Measurements from ENCODE around the gene DYRK4. TPM values are rescaled to one million over a fixed set of nuclear protein-coding genes. Genes with fewer than 3 reads are reported as not detected.

The DYRK4 gene
- total RNA-seq, 1 donor from 2014 or later = 20.5 TPM

DNA sequence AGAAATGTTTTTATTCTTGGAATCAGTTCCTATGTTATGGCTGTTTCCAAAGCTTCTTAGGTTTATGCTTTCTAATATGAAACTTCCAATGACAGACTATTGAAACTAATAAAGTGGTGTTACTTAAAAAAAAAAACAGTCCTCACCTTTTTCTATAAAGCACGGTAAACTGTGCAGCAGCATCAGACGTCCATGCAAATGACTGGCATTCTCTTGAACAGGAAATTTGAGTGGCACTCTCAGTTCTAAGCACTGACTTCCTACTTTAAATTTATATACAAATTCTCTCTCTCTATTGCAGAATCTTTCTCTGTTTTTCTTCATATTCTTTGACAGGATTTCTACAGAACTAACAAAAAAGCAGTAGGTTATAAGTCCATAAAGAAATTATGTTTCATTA is 26.1 kb upstream of the DYRK4 start:
- Histone ChIP-seq H3K9ac (no peak overlapping the region), H3K4me2 (no peak overlapping the region), H3K4me1 (peaks cover 20% of the 10 kb centered on the region), H3F3A (ENCODE audit: low read depth) (peaks cover 14% of the 10 kb centered on the region), H3K4me3 (no peak overlapping the region), H3K9me3 (ENCODE audit: low read depth) (no peaks in the 10 kb centered on the region), H2AFZ (replicated peaks) (no peak overlapping the region), H3K79me2 (ENCODE audit: low read depth) (peaks cover 37% of the 10 kb centered on the region), H4K20me1 (ENCODE audit: low read depth) (no peaks in the 10 kb centered on the region), H3K36me3 (peaks cover under 1% of the 10 kb centered on the region), H3K27me3 (no peaks in the 10 kb centered on the region), H3K27ac (no peak overlapping the region)
- TF ChIP-seq, protein P1, sequence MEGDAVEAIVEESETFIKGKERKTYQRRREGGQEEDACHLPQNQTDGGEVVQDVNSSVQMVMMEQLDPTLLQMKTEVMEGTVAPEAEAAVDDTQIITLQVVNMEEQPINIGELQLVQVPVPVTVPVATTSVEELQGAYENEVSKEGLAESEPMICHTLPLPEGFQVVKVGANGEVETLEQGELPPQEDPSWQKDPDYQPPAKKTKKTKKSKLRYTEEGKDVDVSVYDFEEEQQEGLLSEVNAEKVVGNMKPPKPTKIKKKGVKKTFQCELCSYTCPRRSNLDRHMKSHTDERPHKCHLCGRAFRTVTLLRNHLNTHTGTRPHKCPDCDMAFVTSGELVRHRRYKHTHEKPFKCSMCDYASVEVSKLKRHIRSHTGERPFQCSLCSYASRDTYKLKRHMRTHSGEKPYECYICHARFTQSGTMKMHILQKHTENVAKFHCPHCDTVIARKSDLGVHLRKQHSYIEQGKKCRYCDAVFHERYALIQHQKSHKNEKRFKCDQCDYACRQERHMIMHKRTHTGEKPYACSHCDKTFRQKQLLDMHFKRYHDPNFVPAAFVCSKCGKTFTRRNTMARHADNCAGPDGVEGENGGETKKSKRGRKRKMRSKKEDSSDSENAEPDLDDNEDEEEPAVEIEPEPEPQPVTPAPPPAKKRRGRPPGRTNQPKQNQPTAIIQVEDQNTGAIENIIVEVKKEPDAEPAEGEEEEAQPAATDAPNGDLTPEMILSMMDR (IDR thresholded peaks at IDR 0.05) = no peak
- no peaks in the 10 kb centered on the region for H3K9me3 Mint-ChIP-seq
- no peaks in the 10 kb centered on the region for H3K36me3 Mint-ChIP-seq
- H3K27me3 Mint-ChIP-seq (ENCODE audit: insufficient read depth, low read depth) = peaks cover 2% of the 10 kb centered on the region
- peaks cover 21% of the 10 kb centered on the region for H3K4me1 Mint-ChIP-seq
- no peak overlapping the region for H3K4me3 Mint-ChIP-seq
- no peak overlapping the region for H3K27ac Mint-ChIP-seq
- no peak for DNase-seq (ENCODE audit: low spot score)

DNA sequence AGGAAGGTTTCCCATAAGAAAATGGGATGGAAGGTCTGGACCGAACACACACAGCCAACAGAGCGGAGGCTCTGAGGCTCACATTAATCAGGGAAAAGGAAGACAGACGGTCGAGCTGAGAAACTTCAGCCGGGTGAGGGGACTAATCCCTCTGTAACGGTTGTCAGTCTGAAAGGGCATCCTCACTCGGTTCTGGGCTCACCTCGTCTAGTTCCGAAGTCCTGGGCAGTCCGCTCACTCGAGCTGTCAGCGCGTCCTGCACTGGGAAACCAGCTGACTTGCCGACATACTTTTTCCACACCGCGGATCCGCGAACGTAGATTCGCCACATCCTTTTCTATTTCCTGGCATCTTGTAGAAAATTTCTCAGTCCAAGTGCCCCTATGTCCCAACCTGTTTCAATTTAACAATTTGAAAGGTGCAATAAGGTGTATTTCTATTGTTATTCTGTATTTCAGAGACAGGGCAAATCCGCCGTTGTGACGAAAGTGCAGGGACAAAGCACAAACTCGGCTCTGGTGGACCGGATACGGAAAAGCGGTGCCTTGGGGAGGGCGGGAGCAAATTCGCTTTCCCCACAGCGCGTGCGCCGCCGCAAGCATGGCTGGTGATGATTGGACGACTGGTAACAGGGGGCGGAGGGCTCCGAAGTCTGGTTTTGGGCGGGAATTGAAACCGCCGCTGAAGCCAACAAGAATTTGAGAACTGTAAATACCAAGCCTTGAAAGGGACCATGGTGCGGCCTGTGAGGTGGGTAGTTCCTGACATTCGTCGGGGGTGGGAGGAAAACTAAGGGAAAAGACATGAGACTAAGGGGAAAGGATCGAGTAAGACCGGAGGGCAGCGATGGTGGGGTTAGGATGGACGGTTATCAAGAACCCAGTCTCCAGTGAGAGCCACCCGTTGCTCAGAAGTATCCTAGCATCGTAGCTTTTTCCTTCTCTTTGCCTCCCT is 23.5 kb upstream of the DYRK4 start, which contains the start of gene RAD51AP1:
Gene RAD51AP1, plus strand, starts transcription at position 684 of the 954 bp plus-strand sequence. Its CDS starts 50 bp downstream, at position 734.
- TF ChIP-seq EZH2phosphoT487 (IDR thresholded peaks at IDR 0.05) (no peak), EZH2 (IDR thresholded peaks at IDR 0.05) (no peak)
- TF ChIP-seq, protein P1 (IDR thresholded peaks at IDR 0.05) = no peak
- Mint-ChIP-seq H3K4me3 (peak within 1 kb of the TSS; percentile 98), H3K36me3 (no peaks in the 10 kb centered on the region), H3K27ac (peak within 1 kb of the TSS; percentile 98), H3K4me1 (peaks cover 21% of the 10 kb centered on the region), H3K27me3 (ENCODE audit: insufficient read depth, low read depth) (peaks cover 2% of the 10 kb centered on the region), H3K9me3 (no peaks in the 10 kb centered on the region)
- H3K27ac ChIP-seq = peak within 1 kb of the TSS; percentile 94
- H3K4me2 ChIP-seq = peak within 1 kb of the TSS; percentile 99
- no peaks in the 10 kb centered on the region for H4K20me1 ChIP-seq (ENCODE audit: low read depth)
- H3K9me3 ChIP-seq (ENCODE audit: low read depth) = no peaks in the 10 kb centered on the region
- peak within 1 kb of the TSS; percentile 100 for H3K9ac ChIP-seq
- H3K79me2 ChIP-seq (ENCODE audit: low read depth) = peaks cover 55% of the 10 kb centered on the region
- peak within 1 kb of the TSS; percentile 79 for H3K4me3 ChIP-seq
- peaks cover 24% of the 10 kb centered on the region for H3K4me1 ChIP-seq
- peaks cover 13% of the 10 kb centered on the region for H3K36me3 ChIP-seq
- no peaks in the 10 kb centered on the region for H3K27me3 ChIP-seq
- H2AFZ ChIP-seq (replicated peaks) = peak within 1 kb of the TSS; percentile 96
- H3F3A ChIP-seq (ENCODE audit: low read depth) = peaks cover 22% of the 10 kb centered on the region
- DNase-seq (ENCODE audit: low spot score) = peak; percentile 98

DNA sequence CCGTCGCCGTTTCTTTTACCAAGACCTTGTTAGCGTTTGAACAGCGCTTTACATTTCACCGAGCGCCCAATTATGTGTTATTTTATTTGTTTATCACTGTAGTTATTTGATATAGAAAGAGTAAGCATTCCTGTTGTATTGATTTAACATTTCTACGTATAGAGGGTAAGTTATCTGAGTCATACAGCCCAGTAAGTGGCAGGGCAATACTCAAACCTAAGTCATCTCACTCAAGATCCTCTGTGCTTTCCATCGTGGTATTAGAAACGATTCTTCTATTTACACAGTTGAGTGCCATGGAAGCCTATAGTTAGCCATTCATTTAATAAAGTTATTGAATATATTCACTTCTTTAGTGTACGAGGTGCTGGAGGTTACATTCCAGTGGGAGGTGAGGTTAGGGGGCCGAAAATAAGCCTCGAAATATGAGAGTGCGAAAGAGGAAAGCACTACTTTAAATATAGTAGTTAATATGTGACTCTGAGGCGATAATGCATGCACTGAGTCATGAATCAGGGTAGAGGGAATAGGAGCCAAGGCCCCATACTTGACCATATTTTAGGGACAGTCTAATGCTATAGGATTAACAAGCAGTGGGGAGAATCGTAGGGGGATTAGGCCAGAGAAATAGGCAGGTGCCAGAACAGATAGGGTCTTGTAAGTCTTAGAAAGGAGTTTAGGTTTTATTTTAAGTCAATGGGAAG is 22.7 kb upstream of the DYRK4 start:
- Histone ChIP-seq H3K27ac (peak overlapping the region; percentile 16), H4K20me1 (ENCODE audit: low read depth) (no peaks in the 10 kb centered on the region), H3K4me1 (peaks cover 24% of the 10 kb centered on the region), H3K4me2 (peak overlapping the region; percentile 99), H3K4me3 (peak overlapping the region; percentile 79), H3K36me3 (peaks cover 21% of the 10 kb centered on the region), H3K27me3 (no peaks in the 10 kb centered on the region), H2AFZ (replicated peaks) (peak overlapping the region; percentile 96), H3K9ac (peak overlapping the region; percentile 100), H3K79me2 (ENCODE audit: low read depth) (peaks cover 55% of the 10 kb centered on the region), H3F3A (ENCODE audit: low read depth) (peaks cover 30% of the 10 kb centered on the region), H3K9me3 (ENCODE audit: low read depth) (no peaks in the 10 kb centered on the region)
- Mint-ChIP-seq H3K27ac (peak overlapping the region; percentile 98), H3K4me3 (peak overlapping the region; percentile 98), H3K4me1 (peaks cover 21% of the 10 kb centered on the region), H3K27me3 (ENCODE audit: insufficient read depth, low read depth) (peaks cover 2% of the 10 kb centered on the region), H3K9me3 (no peaks in the 10 kb centered on the region), H3K36me3 (peaks cover 2% of the 10 kb centered on the region)
- TF ChIP-seq, protein P1 (IDR thresholded peaks at IDR 0.05) = no peak
- TF ChIP-seq EZH2phosphoT487 (IDR thresholded peaks at IDR 0.05) (no peak), EZH2 (IDR thresholded peaks at IDR 0.05) (no peak)
- DNase-seq (ENCODE audit: low spot score) = no peak

Data from neural progenitor cell (in vitro differentiated cells).